Measurements from ENCODE around the gene PTPN12. TPM values are rescaled to one million over a fixed set of nuclear protein-coding genes. Genes with fewer than 3 reads are reported as not detected.

Gene PTPN12
- total RNA-seq, result 100 to 1,000 TPM in 1 of 2 donors, 10 to 100 TPM in 1; 70.5 to 173 TPM

- no peaks in the 10 kb centered on the region for H3K9me3 ChIP-seq
- peaks cover 23 to 31% of the 10 kb centered on the region in 2 donors for H3K4me1 ChIP-seq (ENCODE audit: control insufficient read depth in 1 of 2, low read depth in 2 of 2)
- no peaks in the 10 kb centered on the region for H3K27me3 ChIP-seq (replicated peaks; ENCODE audit: insufficient read depth)
- H3K27ac ChIP-seq, result peak within 1 kb of the TSS; percentile 90 to 92
- peak; percentile 26 for DNase-seq (ENCODE audit: low spot score)
- peak; percentile 24 for ATAC-seq (ENCODE audit: insufficient number of reproducible peaks, low FRiP score, low read depth)
- H3K36me3 ChIP-seq, result no peaks in the 10 kb centered on the region
- H3K4me3 ChIP-seq, result peak within 1 kb of the TSS; percentile 86
- TF ChIP-seq CTCF (IDR thresholded peaks at IDR 0.05), result no peak
Observed at GRCh38 chr7:77537136-77537777, at the start of gene PTPN12. TSS of gene PTPN12 (plus strand) at chr7:77537295. CDS start at chr7:77537547, 252 bp downstream.

DNA sequence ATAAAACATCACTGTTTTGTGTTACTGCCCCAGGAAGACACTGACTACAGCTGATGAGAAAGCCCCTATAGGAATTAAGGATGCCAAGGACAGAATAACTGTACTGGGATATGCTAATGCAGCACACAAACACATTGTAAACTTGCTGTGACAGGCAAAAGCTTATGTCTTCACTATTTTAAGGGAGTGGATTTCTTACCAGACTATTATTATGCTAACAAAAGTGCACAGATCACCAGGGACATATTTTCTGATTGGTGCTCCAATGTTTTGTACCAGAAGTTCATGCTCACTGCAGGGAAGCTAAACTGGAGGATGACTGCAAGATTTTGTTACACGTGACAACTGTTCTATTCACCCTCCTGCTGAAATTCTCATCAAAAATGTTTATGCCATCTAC, 48.1 kb upstream of the PTPN12 start:
- H3K27me3 ChIP-seq (replicated peaks; ENCODE audit: insufficient read depth), result no peaks in the 10 kb centered on the region
- H3K4me1 ChIP-seq (ENCODE audit: control insufficient read depth in 1 of 2, low read depth in 2 of 2), result no peaks in the 10 kb centered on the region
- ATAC-seq (ENCODE audit: insufficient number of reproducible peaks, low FRiP score, low read depth), result no peak
- no peak overlapping the region for H3K4me3 ChIP-seq
- no peak overlapping the region for H3K27ac ChIP-seq
- no peak for TF ChIP-seq CTCF (IDR thresholded peaks at IDR 0.05)
- DNase-seq (ENCODE audit: low spot score), result no peak
- H3K9me3 ChIP-seq, result no peaks in the 10 kb centered on the region
- H3K36me3 ChIP-seq, result no peaks in the 10 kb centered on the region

DNA sequence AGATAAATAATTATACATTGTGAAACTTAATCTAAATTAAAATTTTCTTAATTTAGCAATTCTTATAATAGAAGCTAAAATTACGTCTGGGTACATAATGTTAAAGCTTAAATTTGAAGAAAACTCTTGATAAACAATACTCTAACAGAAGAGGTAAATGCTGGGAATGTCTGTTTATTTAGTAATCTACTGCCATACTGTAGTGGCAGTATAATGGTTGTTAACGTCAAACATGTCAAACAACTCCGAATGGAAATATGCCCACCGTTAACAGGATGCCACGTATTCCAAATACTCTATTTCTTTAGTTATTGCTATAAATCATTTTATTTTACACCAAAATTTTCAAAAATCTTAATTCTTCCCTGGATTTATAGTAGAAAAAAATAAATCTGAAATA, 40.0 kb upstream of the PTPN12 start:
- no peak for TF ChIP-seq CTCF (IDR thresholded peaks at IDR 0.05)
- Histone ChIP-seq H3K27ac (no peak overlapping the region), H3K4me1 (ENCODE audit: control insufficient read depth in 1 of 2, low read depth in 2 of 2) (no peaks in the 10 kb centered on the region), H3K36me3 (no peaks in the 10 kb centered on the region), H3K4me3 (no peak overlapping the region), H3K27me3 (replicated peaks; ENCODE audit: insufficient read depth) (no peaks in the 10 kb centered on the region), H3K9me3 (no peaks in the 10 kb centered on the region)
- ATAC-seq (ENCODE audit: insufficient number of reproducible peaks, low FRiP score, low read depth) (no peak), DNase-seq (ENCODE audit: low spot score) (no peak)

GRCh38 chr7:77498659-77499379, 38.3 kb upstream of the PTPN12 start:
- no peak for ATAC-seq (ENCODE audit: insufficient number of reproducible peaks, low FRiP score, low read depth)
- no peaks in the 10 kb centered on the region for H3K36me3 ChIP-seq
- no peaks in the 10 kb centered on the region for H3K4me1 ChIP-seq (ENCODE audit: control insufficient read depth in 1 of 2, low read depth in 2 of 2)
- no peaks in the 10 kb centered on the region for H3K9me3 ChIP-seq
- no peak for DNase-seq (ENCODE audit: low spot score)
- no peaks in the 10 kb centered on the region for H3K27me3 ChIP-seq (replicated peaks; ENCODE audit: insufficient read depth)
- no peak for TF ChIP-seq CTCF (IDR thresholded peaks at IDR 0.05)
- H3K4me3 ChIP-seq, result no peak overlapping the region
- no peak overlapping the region for H3K27ac ChIP-seq

- ATAC-seq (ENCODE audit: insufficient number of reproducible peaks, low FRiP score, low read depth), result no peak
Observed at GRCh38 chr7:77501192-77501515, 35.9 kb upstream of the PTPN12 start.

More at GRCh38 chr7:77501192-77501515, 35.9 kb upstream of the PTPN12 start:
- Histone ChIP-seq H3K27ac (no peak overlapping the region), H3K4me3 (no peak overlapping the region), H3K36me3 (no peaks in the 10 kb centered on the region), H3K9me3 (no peaks in the 10 kb centered on the region), H3K4me1 (ENCODE audit: control insufficient read depth in 1 of 2, low read depth in 2 of 2) (no peaks in the 10 kb centered on the region), H3K27me3 (replicated peaks; ENCODE audit: insufficient read depth) (no peaks in the 10 kb centered on the region)
- no peak for TF ChIP-seq CTCF (IDR thresholded peaks at IDR 0.05)
- no peak for DNase-seq (ENCODE audit: low spot score)

Data from thoracic aorta (tissue), 2 donors.